GM19351 (cell line): ENCODE data around the gene RAI1.

Experiments
- ATAC-seq: cut with Tn5 transposase; IDR thresholded peaks from one replicate; pipeline ENCODE4 v1.9.1; 2021; ENCODE audit warnings: mild to moderate bottlenecking, moderate library complexity; ENCODE audit not compliant: unreplicated experiment

RAI1 gene

GRCh38 chr17:17698371-17698770, 17.1 kb downstream of the RAI1 start:
- ATAC-seq, result no peak

- ATAC-seq, result no peak
Observed at GRCh38 chr17:17698869-17699351, 17.7 kb downstream of the RAI1 start.

GRCh38 chr17:17699491-17699890, 18.2 kb downstream of the RAI1 start:
- no peak for ATAC-seq

GRCh38 chr17:17700251-17700969, 19.2 kb downstream of the RAI1 start:
- no peak for ATAC-seq

GRCh38 chr17:17701112-17701511, 19.9 kb downstream of the RAI1 start:
- ATAC-seq, result no peak

GRCh38 chr17:17701658-17702057, 20.4 kb downstream of the RAI1 start:
- ATAC-seq, result no peak

- no peak for ATAC-seq
Observed at GRCh38 chr17:17702449-17703139, 21.3 kb downstream of the RAI1 start.

GRCh38 chr17:17703140-17703919, 22.1 kb downstream of the RAI1 start:
- no peak for ATAC-seq

- no peak for ATAC-seq
Observed at GRCh38 chr17:17704931-17705330, 23.7 kb downstream of the RAI1 start.

GRCh38 chr17:17706140-17707060, 25.1 kb downstream of the RAI1 start:
- ATAC-seq, result no peak

GRCh38 chr17:17708295-17708694, 27.0 kb downstream of the RAI1 start:
- no peak for ATAC-seq

- ATAC-seq, result no peak
Observed at GRCh38 chr17:17708816-17709215, 27.6 kb downstream of the RAI1 start.

- no peak for ATAC-seq
Observed at GRCh38 chr17:17709815-17710321, 28.6 kb downstream of the RAI1 start.

GRCh38 chr17:17710355-17710727, 29.1 kb downstream of the RAI1 start:
- no peak for ATAC-seq

- no peak for ATAC-seq
Observed at GRCh38 chr17:17710728-17711541, 29.7 kb downstream of the RAI1 start.

GRCh38 chr17:17711641-17712162, 30.4 kb downstream of the RAI1 start:
- ATAC-seq, result no peak

- ATAC-seq, result peak; percentile 95
Observed at GRCh38 chr17:17712268-17712924, 31.1 kb downstream of the RAI1 start.

- ATAC-seq, result no peak
Observed at GRCh38 chr17:17713839-17714238, 32.6 kb downstream of the RAI1 start.
